Gastrocnemius medialis (tissue), 4 donors: Measurements from ENCODE around the gene STAG1.

Source experiments
- POLR2A ChIP-seq, 2 donors: fragments of 450-650 bp; IDR thresholded peaks; one replicate each; pipeline ENCODE4 v1.6.1; 2017; ENCODE audit warnings: antibody characterized with exemption in 2 of 2, mild to moderate bottlenecking in 2 of 2, moderate library complexity in 2 of 2
- TF ChIP-seq, protein P1 (sequence below), 5 experiments: fragments of 450-650 bp in 3 of 5; fragments of 200-600 bp in 2 of 5; sonication (generic) in 2 of 5; IDR thresholded peaks in 4 of 5; conservative IDR thresholded peaks in 1 of 5; 1 replicate in 4 of 5; 2 replicates in 1 of 5; pipeline ENCODE4 v1.5.1; 2016 to 2019; ENCODE audit warnings: antibody characterized with exemption in 5 of 5, mild to moderate bottlenecking in 3 of 5, moderate library complexity in 3 of 5

DNA sequence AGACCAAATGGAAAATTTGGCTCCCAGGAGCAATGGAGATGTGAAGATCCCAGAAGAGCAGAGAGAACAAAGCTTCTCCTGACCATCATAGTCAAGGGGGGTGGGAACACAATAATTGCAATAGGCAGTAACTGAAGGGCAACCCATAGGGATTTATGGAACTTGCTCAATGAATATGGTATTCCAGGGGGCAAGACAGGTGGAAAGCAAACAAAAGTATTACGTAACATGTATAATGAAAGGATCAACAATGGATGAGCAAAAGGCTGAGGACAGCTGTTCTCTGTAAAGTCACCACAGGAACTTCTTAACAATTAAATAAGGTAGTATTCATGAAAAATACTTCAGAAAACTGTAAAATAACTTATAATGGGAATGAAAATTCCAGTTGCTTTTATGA lies 275.9 kb downstream of the STAG1 start:
- TF ChIP-seq, protein P1, sequence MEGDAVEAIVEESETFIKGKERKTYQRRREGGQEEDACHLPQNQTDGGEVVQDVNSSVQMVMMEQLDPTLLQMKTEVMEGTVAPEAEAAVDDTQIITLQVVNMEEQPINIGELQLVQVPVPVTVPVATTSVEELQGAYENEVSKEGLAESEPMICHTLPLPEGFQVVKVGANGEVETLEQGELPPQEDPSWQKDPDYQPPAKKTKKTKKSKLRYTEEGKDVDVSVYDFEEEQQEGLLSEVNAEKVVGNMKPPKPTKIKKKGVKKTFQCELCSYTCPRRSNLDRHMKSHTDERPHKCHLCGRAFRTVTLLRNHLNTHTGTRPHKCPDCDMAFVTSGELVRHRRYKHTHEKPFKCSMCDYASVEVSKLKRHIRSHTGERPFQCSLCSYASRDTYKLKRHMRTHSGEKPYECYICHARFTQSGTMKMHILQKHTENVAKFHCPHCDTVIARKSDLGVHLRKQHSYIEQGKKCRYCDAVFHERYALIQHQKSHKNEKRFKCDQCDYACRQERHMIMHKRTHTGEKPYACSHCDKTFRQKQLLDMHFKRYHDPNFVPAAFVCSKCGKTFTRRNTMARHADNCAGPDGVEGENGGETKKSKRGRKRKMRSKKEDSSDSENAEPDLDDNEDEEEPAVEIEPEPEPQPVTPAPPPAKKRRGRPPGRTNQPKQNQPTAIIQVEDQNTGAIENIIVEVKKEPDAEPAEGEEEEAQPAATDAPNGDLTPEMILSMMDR (IDR thresholded peaks at IDR 0.05 in 4 of 5, conservative IDR thresholded peaks at IDR 0.05 in 1 of 5), result no peak
- TF ChIP-seq POLR2A (IDR thresholded peaks at IDR 0.05), result no peak
